DMS53 treated with DMSO at 0.1 percent for 48 hours (cell line): ENCODE data around the gene DTYMK.

Source experiments
- DNase-seq: peaks from one replicate; lab custom pipeline; 2025; ENCODE audit not compliant: unreplicated experiment; lab: John Stamatoyannopoulos, UW

DTYMK gene

DNA sequence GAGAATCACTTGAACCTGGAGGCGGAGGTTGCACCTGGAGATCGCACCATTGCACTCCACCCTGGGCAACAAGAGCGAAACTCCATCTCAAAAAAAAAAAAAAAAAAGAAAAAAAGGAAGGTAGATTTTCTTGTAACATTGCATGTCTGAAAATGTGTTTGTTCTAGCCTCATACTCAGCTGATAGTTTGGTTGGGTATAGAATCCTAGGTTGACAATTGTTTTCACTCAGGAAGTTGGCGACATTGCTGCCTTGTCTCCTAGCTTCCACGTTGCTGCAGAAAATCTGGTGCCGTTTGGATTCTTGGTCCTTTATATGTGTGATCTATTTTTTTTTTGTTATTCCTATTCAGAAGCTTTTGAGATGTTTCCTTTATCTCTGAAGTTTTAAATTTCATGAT is 19.9 kb upstream of the DTYMK start:
- no peak for DNase-seq

DNA sequence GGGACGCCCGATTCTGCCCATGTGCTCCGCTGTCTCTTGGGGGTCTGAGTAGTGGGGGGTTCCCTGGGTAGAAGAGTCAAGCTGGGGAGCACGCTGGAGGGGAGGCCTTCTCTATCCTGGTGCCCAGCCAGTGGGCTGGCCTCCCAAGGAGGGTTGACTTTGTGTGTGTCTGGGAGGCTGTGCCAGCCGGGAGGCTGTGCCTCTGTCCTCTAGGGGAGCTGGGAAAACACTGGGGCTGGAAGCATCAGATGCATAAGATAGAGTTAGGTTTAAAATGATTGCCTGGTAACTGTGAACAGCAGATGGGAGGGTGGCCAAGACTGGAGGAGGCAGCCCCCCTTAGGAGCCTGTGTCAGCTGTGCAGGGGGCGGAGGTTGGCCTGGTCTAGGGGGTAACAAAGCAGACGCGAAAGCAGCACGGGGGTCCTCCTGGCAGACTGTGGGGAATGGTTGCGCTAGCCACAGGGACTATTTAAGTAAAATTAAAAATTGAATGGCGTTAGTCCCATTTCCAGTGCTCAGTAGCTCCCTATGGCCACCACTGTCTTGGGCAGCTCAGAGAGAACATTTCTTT is 16.5 kb upstream of the DTYMK start:
- no peak for DNase-seq

DNA sequence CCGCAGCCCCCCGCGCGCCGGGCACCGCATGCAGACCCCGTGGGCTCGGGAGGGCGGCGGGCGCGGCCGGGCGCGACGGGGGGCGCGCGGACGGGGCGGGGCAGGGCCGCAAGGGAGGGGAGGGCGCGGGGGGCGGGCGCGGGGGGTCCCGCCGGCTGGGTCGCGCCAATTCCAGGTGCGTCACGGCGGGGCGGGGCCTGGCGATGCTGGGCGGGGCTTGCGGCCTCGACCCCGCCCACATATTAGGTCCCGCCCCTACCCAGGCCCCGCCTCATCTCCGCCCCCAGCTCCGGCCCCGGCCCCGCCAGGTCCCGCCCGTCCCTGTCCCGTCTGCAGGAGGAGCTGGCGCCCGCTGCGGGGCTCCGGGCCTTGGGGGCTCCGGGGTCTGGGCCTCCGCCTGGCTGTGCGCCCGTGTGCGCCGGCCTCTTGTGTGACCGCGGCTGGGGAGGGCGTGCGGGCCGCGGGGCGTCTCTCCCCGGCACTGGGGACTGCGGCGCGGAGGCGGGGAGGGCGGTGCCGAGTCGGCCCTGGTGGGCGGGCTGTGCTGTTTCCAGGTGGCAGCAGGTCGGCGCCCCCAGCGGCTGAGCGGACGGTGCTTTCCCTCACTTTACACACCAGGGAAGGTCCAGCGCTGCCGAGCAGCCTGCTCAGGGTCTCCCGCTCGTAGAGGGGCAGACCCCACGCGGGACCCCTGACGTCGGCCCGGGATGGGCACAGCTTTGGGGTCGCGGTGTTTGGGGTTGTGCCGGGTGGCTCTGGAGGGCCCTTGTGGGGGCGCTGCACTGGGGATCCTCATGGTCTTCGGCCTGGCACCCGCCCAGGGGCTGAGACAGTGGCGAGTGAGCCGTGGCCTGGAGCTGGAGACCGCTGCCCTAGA is 15.8 kb upstream of the DTYMK start:
- DNase-seq: peak; percentile 35

DNA sequence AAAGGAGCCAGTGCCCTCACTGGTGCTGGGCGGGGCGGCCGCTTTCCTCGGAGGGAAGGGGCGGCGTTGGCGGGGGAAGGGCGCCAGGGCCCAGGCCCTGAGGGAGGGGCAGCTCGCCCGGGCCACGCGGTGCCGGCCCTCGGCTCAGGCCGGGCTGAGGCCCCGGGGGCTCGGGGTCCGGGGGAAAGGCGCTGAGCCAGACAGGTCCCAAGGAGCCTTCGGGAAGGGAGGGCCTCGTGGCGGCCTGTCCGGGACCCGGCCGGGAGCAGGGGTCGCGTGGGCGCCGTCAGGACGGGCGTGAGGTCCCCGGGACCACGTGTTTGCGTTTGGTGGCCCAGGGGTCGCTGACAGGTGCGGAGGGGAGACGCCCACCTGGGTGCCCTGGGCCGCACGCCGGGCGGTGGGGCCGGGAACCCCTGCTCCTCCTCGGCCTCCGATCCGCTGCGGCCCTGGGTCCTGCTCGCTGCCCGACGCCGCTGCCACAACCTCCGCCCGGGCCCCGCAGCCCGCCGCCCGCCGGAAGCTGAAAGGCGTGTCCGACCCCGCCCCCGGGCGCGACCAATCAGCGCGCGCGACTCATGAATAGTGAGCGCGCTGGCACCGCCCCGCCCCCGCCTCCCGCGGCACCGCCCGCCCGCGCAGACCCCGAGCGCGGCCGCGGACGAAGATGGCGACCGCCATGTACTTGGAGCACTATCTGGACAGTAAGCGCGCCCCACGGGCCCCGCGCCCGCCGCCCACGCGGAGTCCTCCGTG is 15.0 kb upstream of the DTYMK start, which contains the start of gene ING5:
TSS of gene ING5 (plus strand) at position 641 of the 756 bp plus-strand sequence. CDS start at position 668, 27 bp downstream.
- peak; percentile 48 for DNase-seq

DNA sequence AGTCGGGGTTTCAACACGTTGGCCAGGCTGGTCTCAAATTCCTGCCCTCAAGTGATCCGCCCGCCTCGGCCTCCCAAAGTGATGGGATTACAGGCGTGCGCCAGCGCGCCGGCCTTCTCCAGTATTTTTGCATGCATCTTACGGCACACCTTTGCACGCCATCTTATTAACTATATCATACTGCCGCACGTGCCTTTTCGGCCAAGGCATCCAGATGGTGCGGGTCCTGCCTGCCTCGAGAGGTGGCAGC is 14.5 kb upstream of the DTYMK start:
- DNase-seq: peak; percentile 79

DNA sequence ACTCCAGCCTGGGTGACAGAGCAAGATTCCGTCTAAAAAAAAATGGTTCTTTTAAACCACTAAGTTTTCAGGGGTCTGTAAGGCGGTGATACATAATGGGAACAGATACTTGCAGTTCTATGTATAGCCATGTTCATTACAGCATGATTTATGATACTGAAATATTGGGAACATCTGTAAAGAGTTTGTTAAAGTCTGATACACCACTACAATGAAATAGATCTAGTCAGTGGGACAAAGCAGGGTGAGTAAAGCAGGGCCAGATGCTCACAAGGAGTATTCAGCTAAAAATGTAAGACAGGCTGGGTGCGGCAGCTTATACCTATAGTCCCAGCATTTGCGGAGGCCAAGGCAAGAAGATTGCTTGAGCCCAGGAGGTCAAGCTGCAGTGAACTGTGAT is 9.0 kb upstream of the DTYMK start:
- DNase-seq: no peak

DNA sequence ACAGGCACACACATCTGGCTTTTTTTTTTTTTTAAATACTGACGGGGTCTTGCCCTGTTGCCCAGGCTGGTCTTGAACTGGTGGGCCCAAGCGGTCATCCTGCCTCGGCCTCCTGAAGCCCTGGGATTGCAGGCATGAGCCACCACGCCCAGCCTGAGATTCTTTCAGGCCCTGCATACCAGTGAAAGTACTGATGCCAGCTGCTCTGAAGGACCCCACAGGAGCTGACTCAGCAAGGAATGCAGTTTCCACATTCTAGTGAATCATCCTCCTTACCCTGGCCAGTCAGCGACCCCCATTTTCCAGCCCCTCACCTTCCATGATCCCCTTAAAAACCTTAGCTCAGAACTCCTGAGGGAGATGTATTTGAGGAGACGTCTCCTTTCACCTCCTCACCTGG is 5.8 kb upstream of the DTYMK start:
- DNase-seq: no peak

DNA sequence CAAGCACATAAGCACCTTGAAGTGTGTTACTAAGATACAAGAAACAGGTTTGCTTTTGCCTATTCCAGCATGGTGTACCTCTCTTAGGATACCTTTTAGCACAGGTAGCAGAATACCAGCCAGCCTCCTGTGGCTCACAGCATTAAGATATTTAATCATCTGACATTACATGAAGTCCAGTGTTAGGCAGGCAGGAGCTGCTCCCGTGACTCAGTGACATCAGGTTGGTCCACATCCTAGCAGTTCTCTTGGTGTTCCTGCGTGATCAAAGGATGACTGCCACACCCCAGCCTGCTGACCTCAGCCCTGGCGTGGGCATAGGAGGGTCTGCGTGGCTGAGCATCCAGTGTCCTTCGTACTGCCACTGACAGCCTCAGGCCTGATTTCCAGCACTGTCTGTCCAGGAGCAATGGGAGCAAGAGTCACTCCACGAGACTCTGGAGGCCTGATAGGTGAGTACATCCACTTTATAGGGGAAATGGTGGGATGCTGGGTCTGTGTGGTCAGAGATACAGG is 3.6 kb upstream of the DTYMK start:
- no peak for DNase-seq

DNA sequence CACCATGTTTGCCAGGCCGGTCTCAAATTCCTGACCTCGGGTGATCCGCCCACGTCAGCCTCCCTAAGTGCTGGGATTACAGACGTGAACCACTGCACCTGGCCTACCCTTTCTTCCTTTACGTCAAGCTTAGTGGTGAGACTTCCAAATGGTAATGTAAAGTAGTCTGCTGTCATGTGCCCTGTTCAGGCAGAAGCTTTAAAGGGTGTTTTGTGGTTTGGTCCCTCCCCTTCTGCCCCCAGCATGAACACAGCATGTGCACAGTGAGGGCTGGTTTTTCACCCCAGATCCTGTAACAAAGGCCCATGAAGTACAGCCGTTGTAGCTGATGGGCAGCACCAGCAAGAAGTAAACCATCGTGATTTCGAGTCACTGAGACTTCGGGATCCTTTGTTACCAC is 2.7 kb upstream of the DTYMK start:
- no peak for DNase-seq

DNA sequence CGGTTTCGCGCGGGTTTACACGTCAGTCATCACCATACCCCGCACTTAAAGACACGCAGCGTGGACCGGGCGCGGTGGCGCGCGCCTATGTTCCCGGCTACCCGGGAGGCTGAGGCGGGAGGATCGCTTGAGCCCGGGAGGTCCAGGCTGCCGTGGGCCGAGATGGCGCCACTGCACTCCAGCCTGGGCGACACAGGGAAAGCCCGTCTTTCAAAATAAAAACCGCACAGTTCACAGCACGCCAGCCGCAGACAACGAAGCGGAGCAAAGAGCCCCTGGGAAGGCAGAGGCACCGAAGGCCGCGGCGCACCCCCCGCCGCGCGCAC is 328 bp downstream of the DTYMK start:
- no peak for DNase-seq

DNA sequence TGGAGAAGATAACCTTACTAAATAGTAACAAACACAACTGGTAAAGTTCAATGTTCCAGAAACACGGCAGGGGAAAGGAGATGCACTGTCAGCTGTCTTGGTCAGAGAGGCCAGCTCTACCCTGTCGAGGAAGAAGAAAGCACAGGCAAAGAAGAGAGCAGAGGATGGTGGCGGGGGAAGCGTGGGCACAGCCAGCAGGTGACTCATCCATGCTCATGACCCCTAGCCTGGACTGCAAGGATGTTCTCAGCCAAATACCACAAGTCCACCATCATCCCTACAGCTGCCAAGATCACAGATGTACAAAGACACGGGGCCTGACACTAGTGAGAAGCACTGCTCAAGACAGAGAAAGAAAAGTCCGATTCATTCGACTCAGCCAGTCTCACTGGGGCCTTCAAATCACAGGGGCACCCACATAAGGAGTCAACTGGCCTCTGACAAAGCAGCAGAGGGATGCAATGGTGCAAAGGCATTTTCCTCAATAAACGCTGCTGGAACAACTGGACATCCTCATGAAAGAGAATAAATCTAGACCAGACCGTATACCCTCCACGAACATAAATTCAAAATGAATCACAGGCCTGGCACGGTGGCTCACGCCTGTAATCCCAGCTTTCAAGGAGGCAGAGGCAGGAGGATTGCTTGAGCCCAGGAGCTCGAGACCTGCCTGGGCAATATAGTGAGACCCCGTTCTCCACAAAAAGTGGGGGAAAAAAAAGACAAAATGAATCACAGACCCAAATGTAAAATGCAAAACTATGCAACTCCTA is 5.6 kb downstream of the DTYMK start:
- no peak for DNase-seq

DNA sequence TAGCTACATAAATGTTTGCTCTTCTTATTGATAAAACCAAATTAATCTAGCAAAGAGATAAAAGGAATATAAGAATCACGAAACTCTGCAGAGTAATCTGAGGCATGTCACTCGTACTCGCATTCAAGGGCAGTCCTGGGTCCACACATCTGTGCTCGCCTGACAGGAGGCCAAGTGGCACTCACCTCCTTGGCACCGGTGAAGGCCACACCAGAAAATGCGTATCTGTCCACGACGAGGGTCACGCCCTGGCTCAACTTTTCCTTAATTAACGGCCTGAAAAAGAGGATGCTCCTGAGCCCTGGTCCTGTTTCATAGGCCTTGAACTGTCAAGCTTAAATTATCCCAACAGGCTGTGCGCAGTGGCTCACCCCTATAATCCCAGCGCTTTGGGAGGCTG is 6.6 kb downstream of the DTYMK start:
- DNase-seq: no peak

DNA sequence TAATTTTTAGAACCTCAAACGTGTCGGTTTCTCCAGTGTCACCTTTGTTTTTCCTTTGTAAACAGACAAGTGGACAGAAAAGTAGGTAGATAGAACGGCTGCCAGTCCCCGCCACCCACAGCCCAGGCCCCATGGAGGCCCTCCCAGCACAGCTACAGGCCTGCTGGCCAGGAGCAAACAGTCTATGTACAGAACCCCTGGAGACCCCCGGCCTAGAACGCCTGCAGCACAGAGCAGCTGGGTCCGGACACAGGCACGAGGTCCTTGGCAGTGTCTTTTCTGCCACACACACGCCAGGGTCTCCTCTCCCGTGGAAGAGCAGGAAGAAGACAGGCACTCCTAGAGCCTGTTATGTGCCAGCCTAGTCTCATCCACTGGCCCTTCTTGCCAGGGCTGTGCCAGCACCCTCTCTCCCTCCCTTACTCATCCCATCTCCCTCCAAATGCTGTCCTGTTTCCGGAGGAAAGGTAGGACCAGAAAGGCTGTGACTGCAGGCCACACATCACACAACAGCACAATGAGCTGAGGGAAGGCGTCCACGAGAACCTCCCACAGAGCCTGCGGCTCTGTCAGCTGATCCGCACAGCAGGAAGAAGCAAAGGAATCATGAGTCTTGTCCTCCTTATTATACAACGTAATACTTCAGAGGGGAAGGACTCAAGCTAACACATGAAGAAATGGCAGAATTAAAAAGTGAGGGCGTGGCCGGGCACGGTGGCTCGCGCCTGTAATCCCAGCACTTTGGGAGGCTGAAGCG is 7.7 kb downstream of the DTYMK start:
- DNase-seq: no peak

DNA sequence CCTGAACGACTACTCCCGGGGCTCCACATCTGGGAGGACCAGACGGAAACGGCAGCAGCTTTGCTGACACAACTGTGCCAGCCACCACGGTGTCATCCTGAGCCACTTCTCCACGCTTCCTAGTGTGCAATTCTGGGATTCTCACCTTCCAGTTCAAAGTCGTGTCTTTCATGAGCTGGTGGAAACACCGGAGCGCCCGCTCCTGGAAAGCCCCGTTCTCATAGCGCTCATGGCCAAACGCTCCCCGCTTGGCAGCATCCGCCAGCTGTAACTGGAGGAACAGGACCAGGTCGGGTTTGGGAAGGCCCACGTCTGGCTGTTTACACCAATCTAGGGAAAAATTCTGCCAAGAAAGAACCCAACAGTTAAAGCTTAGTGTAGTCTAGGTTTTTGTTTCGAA is 8.3 kb downstream of the DTYMK start:
- DNase-seq: no peak

DNA sequence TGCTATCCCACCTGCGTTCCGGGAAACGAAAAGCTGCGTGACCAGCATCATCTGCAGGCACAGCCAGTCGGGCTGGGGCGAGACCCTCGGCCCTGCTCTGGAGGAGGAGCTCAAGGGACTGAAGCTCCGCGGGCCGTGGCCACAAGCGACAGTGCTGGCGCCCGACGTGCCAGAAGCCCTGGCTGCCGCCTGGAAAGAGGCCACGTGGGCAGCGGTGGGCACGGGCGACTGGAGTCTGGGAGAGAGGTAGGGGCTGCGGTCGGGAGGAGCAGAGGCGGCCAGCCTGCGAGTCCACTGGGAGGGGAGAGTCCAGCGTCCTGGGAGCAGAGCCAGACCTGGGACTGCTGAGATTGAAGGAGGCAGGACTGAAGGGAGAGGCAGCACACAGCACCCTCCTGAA is 9.2 kb downstream of the DTYMK start:
- DNase-seq: no peak

DNA sequence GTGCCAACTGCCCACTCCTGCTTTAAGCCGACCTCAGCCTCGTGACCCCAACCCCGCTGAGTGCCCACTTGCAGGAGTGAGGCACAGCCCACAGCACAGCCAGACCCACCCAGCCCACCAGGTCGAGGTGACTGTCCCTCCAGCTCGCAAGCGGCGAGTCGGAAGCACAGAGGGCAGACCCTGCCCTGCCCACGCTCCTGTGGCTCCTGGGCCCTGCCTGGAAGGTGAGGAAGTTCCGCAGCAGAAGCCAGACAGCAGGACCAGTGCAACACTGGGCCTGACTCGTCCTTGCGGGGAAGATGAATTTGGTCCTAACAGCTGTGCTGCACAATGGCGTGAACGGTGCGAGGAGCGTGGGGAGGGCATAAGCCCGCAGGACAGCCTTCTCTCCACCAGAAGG is 9.9 kb downstream of the DTYMK start:
- no peak for DNase-seq

DNA sequence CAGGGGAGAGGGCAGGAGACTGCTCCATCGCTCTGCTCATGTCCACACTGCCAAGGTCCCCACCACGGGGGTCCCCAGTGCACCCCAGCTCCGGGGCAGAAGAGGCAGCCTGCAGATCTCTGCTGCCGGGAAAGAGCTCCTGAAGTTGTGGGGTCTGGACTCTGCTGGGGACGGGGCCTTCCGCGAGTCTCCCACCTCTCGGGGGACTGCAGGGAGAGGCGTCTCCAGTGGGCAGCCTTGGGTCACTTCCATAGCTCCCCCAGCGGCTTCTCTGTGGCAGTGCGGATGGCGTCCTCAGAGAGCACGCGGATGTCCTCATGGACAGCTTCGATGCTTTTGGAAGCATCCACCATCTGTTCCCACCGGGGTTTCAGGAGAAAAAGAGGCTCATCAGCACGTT is 10.7 kb downstream of the DTYMK start:
- DNase-seq: no peak

DNA sequence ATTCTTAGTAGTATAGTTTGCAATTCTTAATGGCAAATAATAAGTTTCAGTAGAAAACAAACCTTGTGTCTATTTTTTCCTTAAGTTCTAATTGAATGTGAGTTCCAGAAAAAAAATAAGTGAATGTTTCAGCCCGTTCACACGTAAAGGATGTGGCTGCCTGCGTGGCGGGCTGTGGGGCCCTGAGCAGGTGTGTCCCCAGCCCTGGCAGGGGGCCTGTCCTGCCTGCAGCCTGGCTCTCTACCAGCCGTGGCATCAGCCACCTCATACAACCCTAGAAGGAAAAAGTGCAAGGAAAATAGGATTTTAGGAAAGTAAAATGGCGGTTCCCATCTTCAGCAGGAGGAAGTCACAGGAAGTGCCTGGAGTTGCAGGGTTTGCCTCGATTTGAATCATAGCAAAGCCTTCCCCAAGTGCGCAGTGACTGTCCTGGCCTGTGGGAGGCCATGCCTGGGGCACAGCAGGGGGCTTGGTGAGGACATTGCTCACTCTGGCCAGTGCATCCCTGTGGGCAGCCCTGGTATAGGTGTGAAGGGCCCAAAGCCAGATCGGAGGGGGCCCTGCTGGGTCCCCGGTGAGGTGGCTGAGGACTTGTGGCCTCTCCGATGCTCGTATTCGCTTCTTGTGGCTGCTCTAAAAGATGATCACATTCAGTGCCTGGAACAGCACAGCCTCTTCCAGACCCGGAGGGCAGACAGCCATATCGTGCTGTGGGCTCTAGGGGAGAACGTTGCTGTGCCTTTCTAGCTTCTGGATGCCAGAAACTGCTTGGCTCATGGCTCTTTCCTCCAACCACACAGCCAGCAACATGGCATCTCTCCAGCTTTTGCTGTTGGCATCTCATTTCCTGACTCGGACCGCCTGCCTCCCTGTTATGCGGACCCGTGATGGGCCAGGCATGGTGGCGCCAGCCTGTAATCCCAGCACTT is 12.6 kb downstream of the DTYMK start:
- no peak for DNase-seq

DNA sequence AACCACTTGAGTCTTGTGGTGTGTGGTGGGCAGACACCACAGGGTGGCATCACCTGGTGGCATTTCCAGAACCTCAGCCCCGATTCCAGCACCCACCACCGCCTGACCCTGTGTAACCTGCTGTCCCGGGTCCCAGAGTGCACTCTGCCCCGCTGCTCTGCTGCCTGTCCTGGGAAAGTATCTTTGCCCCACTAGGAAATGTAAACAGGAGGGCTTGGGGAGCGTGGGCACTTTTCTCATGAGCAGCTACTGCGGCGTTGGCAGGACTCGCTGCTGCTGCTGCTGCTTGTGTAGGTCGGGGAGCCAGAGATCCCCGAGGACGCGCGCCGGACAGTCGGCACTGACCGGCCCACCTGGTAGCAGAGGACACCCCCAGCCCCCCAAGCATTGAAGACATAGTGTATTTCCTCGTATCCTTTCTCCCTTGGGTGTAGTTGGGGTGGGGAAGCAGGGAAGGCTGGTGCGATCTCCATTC is 13.4 kb downstream of the DTYMK start:
- DNase-seq: no peak
